Measurements from ENCODE around the gene GDAP1L1.
"Not testable (repeated sequence)": the region's sequence is repeated elsewhere in the genome, so short reads cannot be mapped to it uniquely, and the experiment has no call there.

The GDAP1L1 gene

GRCh38 chr20:44297721-44298120, 50.6 kb downstream of the GDAP1L1 start:
- no peak overlapping the region for H3K4me3 ChIP-seq (ENCODE audit: low read length)
- H3K4me1 ChIP-seq (ENCODE audit: control insufficient read depth, insufficient read depth, low read length), result peaks cover 10% of the 10 kb centered on the region
- no peaks in the 10 kb centered on the region for H3K9me3 ChIP-seq (ENCODE audit: control insufficient read depth, low read length)
- H3K27me3 ChIP-seq (ENCODE audit: control insufficient read depth, insufficient read depth, low read length), result no peaks in the 10 kb centered on the region
- no peaks in the 10 kb centered on the region for H3K36me3 ChIP-seq (ENCODE audit: control insufficient read depth, insufficient read depth, low read length)
- no peak overlapping the region for H3K9ac ChIP-seq (ENCODE audit: low read length)

- not testable (repeated sequence) for H3K9me3 ChIP-seq (ENCODE audit: control insufficient read depth, low read length); H3K36me3 ChIP-seq (ENCODE audit: control insufficient read depth, insufficient read depth, low read length); H3K9ac ChIP-seq (ENCODE audit: low read length); H3K4me3 ChIP-seq (ENCODE audit: low read length); H3K27me3 ChIP-seq (ENCODE audit: control insufficient read depth, insufficient read depth, low read length)
- H3K4me1 ChIP-seq (ENCODE audit: control insufficient read depth, insufficient read depth, low read length), result peaks cover 15% of the 10 kb centered on the region
Observed at GRCh38 chr20:44299011-44299535, 52.0 kb downstream of the GDAP1L1 start.

- Histone ChIP-seq H3K27me3 (ENCODE audit: control insufficient read depth, insufficient read depth, low read length) (no peaks in the 10 kb centered on the region), H3K36me3 (ENCODE audit: control insufficient read depth, insufficient read depth, low read length) (no peaks in the 10 kb centered on the region), H3K4me1 (ENCODE audit: control insufficient read depth, insufficient read depth, low read length) (peaks cover 15% of the 10 kb centered on the region), H3K9ac (ENCODE audit: low read length) (no peak overlapping the region), H3K4me3 (ENCODE audit: low read length) (no peak overlapping the region), H3K9me3 (ENCODE audit: control insufficient read depth, low read length) (no peaks in the 10 kb centered on the region)
Observed at GRCh38 chr20:44301285-44301684, 54.2 kb downstream of the GDAP1L1 start.

GRCh38 chr20:44302026-44302669, 55.0 kb downstream of the GDAP1L1 start:
- Histone ChIP-seq H3K9ac (ENCODE audit: low read length) (peak overlapping the region; percentile 7), H3K9me3 (ENCODE audit: control insufficient read depth, low read length) (no peaks in the 10 kb centered on the region), H3K36me3 (ENCODE audit: control insufficient read depth, insufficient read depth, low read length) (no peaks in the 10 kb centered on the region), H3K4me3 (ENCODE audit: low read length) (no peak overlapping the region), H3K4me1 (ENCODE audit: control insufficient read depth, insufficient read depth, low read length) (peaks cover 15% of the 10 kb centered on the region), H3K27me3 (ENCODE audit: control insufficient read depth, insufficient read depth, low read length) (no peaks in the 10 kb centered on the region)

- Histone ChIP-seq H3K4me1 (ENCODE audit: control insufficient read depth, insufficient read depth, low read length) (peaks cover 15% of the 10 kb centered on the region), H3K27me3 (ENCODE audit: control insufficient read depth, insufficient read depth, low read length) (no peaks in the 10 kb centered on the region), H3K9ac (ENCODE audit: low read length) (no peak overlapping the region), H3K4me3 (ENCODE audit: low read length) (no peak overlapping the region), H3K36me3 (ENCODE audit: control insufficient read depth, insufficient read depth, low read length) (no peaks in the 10 kb centered on the region), H3K9me3 (ENCODE audit: control insufficient read depth, low read length) (no peaks in the 10 kb centered on the region)
Observed at GRCh38 chr20:44302736-44303135, 55.6 kb downstream of the GDAP1L1 start.

GRCh38 chr20:44304383-44304782, 57.3 kb downstream of the GDAP1L1 start:
- Histone ChIP-seq H3K9ac (ENCODE audit: low read length) (no peak overlapping the region), H3K9me3 (ENCODE audit: control insufficient read depth, low read length) (no peaks in the 10 kb centered on the region), H3K36me3 (ENCODE audit: control insufficient read depth, insufficient read depth, low read length) (no peaks in the 10 kb centered on the region), H3K4me3 (ENCODE audit: low read length) (no peak overlapping the region), H3K4me1 (ENCODE audit: control insufficient read depth, insufficient read depth, low read length) (peaks cover 15% of the 10 kb centered on the region), H3K27me3 (ENCODE audit: control insufficient read depth, insufficient read depth, low read length) (no peaks in the 10 kb centered on the region)

- H3K4me3 ChIP-seq (ENCODE audit: low read length), result no peak overlapping the region
- H3K4me1 ChIP-seq (ENCODE audit: control insufficient read depth, insufficient read depth, low read length), result peaks cover 21% of the 10 kb centered on the region
- no peaks in the 10 kb centered on the region for H3K9me3 ChIP-seq (ENCODE audit: control insufficient read depth, low read length)
- H3K27me3 ChIP-seq (ENCODE audit: control insufficient read depth, insufficient read depth, low read length), result no peaks in the 10 kb centered on the region
- H3K36me3 ChIP-seq (ENCODE audit: control insufficient read depth, insufficient read depth, low read length), result no peaks in the 10 kb centered on the region
- H3K9ac ChIP-seq (ENCODE audit: low read length), result no peak overlapping the region
Observed at GRCh38 chr20:44306927-44307326, 59.8 kb downstream of the GDAP1L1 start.

- Histone ChIP-seq H3K9me3 (ENCODE audit: control insufficient read depth, low read length) (no peaks in the 10 kb centered on the region), H3K4me1 (ENCODE audit: control insufficient read depth, insufficient read depth, low read length) (peaks cover 8% of the 10 kb centered on the region), H3K36me3 (ENCODE audit: control insufficient read depth, insufficient read depth, low read length) (no peaks in the 10 kb centered on the region), H3K9ac (ENCODE audit: low read length) (peak overlapping the region; percentile 80), H3K27me3 (ENCODE audit: control insufficient read depth, insufficient read depth, low read length) (no peaks in the 10 kb centered on the region), H3K4me3 (ENCODE audit: low read length) (peak overlapping the region; percentile 98)
Observed at GRCh38 chr20:44309763-44310663, 62.9 kb downstream of the GDAP1L1 start.

- Histone ChIP-seq H3K27me3 (ENCODE audit: control insufficient read depth, insufficient read depth, low read length) (no peaks in the 10 kb centered on the region), H3K9me3 (ENCODE audit: control insufficient read depth, low read length) (no peaks in the 10 kb centered on the region), H3K9ac (ENCODE audit: low read length) (peak within 1 kb of the TSS; percentile 80), H3K36me3 (ENCODE audit: control insufficient read depth, insufficient read depth, low read length) (no peaks in the 10 kb centered on the region), H3K4me1 (ENCODE audit: control insufficient read depth, insufficient read depth, low read length) (peaks cover 8% of the 10 kb centered on the region), H3K4me3 (ENCODE audit: low read length) (peak within 1 kb of the TSS; percentile 98)
Observed at GRCh38 chr20:44310664-44311639, 63.8 kb downstream of the GDAP1L1 start, which contains the start of gene FITM2. Gene FITM2 (minus strand): TSS chr20:44311202. CDS start chr20:44311148, 54 bp downstream.

- Histone ChIP-seq H3K27me3 (ENCODE audit: control insufficient read depth, insufficient read depth, low read length) (no peaks in the 10 kb centered on the region), H3K4me3 (ENCODE audit: low read length) (no peak overlapping the region), H3K4me1 (ENCODE audit: control insufficient read depth, insufficient read depth, low read length) (peaks cover 7% of the 10 kb centered on the region), H3K36me3 (ENCODE audit: control insufficient read depth, insufficient read depth, low read length) (no peaks in the 10 kb centered on the region), H3K9ac (ENCODE audit: low read length) (no peak overlapping the region), H3K9me3 (ENCODE audit: control insufficient read depth, low read length) (no peaks in the 10 kb centered on the region)
Observed at GRCh38 chr20:44314870-44315269, 67.8 kb downstream of the GDAP1L1 start.

GRCh38 chr20:44319839-44320422, 72.8 kb downstream of the GDAP1L1 start:
- Histone ChIP-seq H3K4me1 (ENCODE audit: control insufficient read depth, insufficient read depth, low read length) (no peaks in the 10 kb centered on the region), H3K9me3 (ENCODE audit: control insufficient read depth, low read length) (no peaks in the 10 kb centered on the region), H3K9ac (ENCODE audit: low read length) (no peak overlapping the region), H3K27me3 (ENCODE audit: control insufficient read depth, insufficient read depth, low read length) (no peaks in the 10 kb centered on the region), H3K36me3 (ENCODE audit: control insufficient read depth, insufficient read depth, low read length) (no peaks in the 10 kb centered on the region), H3K4me3 (ENCODE audit: low read length) (no peak overlapping the region)

Data from mucosa of stomach (tissue), 1 donor.